H1 (cell line): ENCODE results near the gene EPRS1. TPM values are rescaled to one million over a fixed set of nuclear protein-coding genes. Genes with fewer than 3 reads are reported as not detected.

Source experiments
- CTCF ChIA-PET: fragments of 300-600 bp; sonication (Branson Sonifier 250); formaldehyde crosslinking; loops from one replicate; lab custom pipeline; 2021; ENCODE audit not compliant: partially characterized antibody; lab: Charles Lee
- POLR2A ChIA-PET: fragments of 300-600 bp; sonication (Branson Sonifier 250); formaldehyde crosslinking; loops from one replicate; lab custom pipeline; 2021; ENCODE audit warnings: inconsistent platforms; ENCODE audit not compliant: partially characterized antibody; lab: Charles Lee
- DNase-seq, 2 experiments: peaks; one replicate each; pipeline versions ENCODE4 v3.0.0 to v3.0.0-alpha.2; 2010 to 2022; ENCODE audit warnings: low spot score in 2 of 2, low read depth in 1 of 2, mixed read lengths in 1 of 2
- FAIRE-seq: peaks from 2 replicates; lab custom pipeline; 2011; peaks lifted over from hg19 to GRCh38; lab: Jason Lieb, UNC
- H2AFZ ChIP-seq: 2 replicates; pipeline ENCODE4 v1.8.1; 2012; ENCODE audit warnings: low read length, inconsistent platforms
- H2AK5ac ChIP-seq: 2 replicates; pipeline ENCODE4 v1.6.1; 2013; ENCODE audit warnings: low read depth, low read length
- H2BK120ac ChIP-seq: replicated peaks from 2 replicates; pipeline ENCODE3; 2013; ENCODE audit warnings: low read depth, low read length, inconsistent platforms
- H2BK12ac ChIP-seq: 2 replicates; pipeline ENCODE4 v1.6.1; 2013; ENCODE audit warnings: low read depth, low read length
- H2BK15ac ChIP-seq: 2 replicates; pipeline ENCODE4 v1.6.1; 2013; ENCODE audit warnings: low read length
- H2BK20ac ChIP-seq: 2 replicates; pipeline ENCODE4 v1.6.1; 2013; ENCODE audit warnings: low read length
- H2BK5ac ChIP-seq: 2 replicates; pipeline ENCODE4 v1.6.1; 2013; ENCODE audit warnings: low read depth, low read length
- H3K14ac ChIP-seq: 2 replicates; pipeline ENCODE4 v1.6.1; 2013; ENCODE audit warnings: inconsistent platforms; ENCODE audit not compliant: insufficient read length
- H3K18ac ChIP-seq: 2 replicates; pipeline ENCODE4 v1.6.1; 2013; ENCODE audit warnings: low read length; ENCODE audit errors: extremely low read depth
- H3K23ac ChIP-seq: 2 replicates; pipeline ENCODE4 v1.6.1; 2013; ENCODE audit warnings: inconsistent platforms; ENCODE audit not compliant: insufficient read length
- H3K23me2 ChIP-seq: 2 replicates; pipeline ENCODE4 v1.6.1; 2013; ENCODE audit warnings: low read depth, low read length
- H3K27ac ChIP-seq: 2 replicates; pipeline ENCODE4 v1.6.1; 2011; ENCODE audit warnings: low read depth, low read length, inconsistent platforms
- H3K27me3 ChIP-seq, 4 experiments: replicated peaks in 1 of 4; 1 replicate in 1 of 4; 2 replicates in 3 of 4; pipeline versions ENCODE4 v1.6.1 to v1.8.1; 2011 to 2013; ENCODE audit warnings: low read length in 3 of 4, mild to moderate bottlenecking in 3 of 4, inconsistent platforms in 2 of 4, mixed read lengths in 2 of 4, moderate library complexity in 1 of 4; ENCODE audit not compliant: control insufficient read depth in 3 of 4, insufficient read depth in 3 of 4; ENCODE audit errors: extremely low read depth in 1 of 4
- H3K36me3 ChIP-seq, 4 experiments: 2 replicates each; pipeline versions ENCODE4 v1.6.1 to v1.8.1; 2011 to 2013; ENCODE audit warnings: mild to moderate bottlenecking in 4 of 4, low read length in 3 of 4, moderate library complexity in 2 of 4, control low read depth in 1 of 4, inconsistent platforms in 1 of 4; ENCODE audit not compliant: insufficient read depth in 4 of 4, control insufficient read depth in 2 of 4
- H3K4ac ChIP-seq: replicated peaks from 2 replicates; pipeline ENCODE3; 2013; ENCODE audit warnings: low read length, low read depth, mixed read lengths, inconsistent platforms; ENCODE audit not compliant: insufficient read length
- H3K4me1 ChIP-seq, 4 experiments: replicated peaks in 1 of 4; 1 replicate in 1 of 4; 2 replicates in 3 of 4; pipeline versions ENCODE4 v1.6.1 to v1.8.1; 2011 to 2013; ENCODE audit warnings: low read length in 3 of 4, inconsistent platforms in 2 of 4, mixed read lengths in 1 of 4; ENCODE audit not compliant: insufficient read depth in 4 of 4, control insufficient read depth in 3 of 4
- H3K4me2 ChIP-seq, 2 experiments: 2 replicates each; pipeline versions ENCODE4 v1.6.1 to v1.8.1; 2011 to 2013; ENCODE audit warnings: low read depth in 2 of 2, low read length in 2 of 2, control low read depth in 1 of 2, inconsistent platforms in 1 of 2, mild to moderate bottlenecking in 1 of 2; ENCODE audit not compliant: insufficient read depth in 1 of 2
- H3K4me3 ChIP-seq, 4 experiments: fragments of 200-600, 300-600 bp in 1 of 4; sonication (generic), shearing (Covaris generic), sonication (Bioruptor Twin) in 1 of 4; 2 replicates each; pipeline versions ENCODE4 v1.5.1 to v1.8.1; 2011 to 2016; ENCODE audit warnings: low read length in 4 of 4, low read depth in 3 of 4, control low read depth in 2 of 4, inconsistent platforms in 2 of 4, mild to moderate bottlenecking in 2 of 4, mixed read lengths in 1 of 4, moderate library complexity in 1 of 4; ENCODE audit not compliant: insufficient read depth in 2 of 4; ENCODE audit errors: extremely low read depth in 1 of 4
- H3K56ac ChIP-seq: replicated peaks from 2 replicates; pipeline ENCODE3; 2013; ENCODE audit warnings: low read depth, mild to moderate bottlenecking, mixed read lengths, low read length, inconsistent platforms; ENCODE audit not compliant: insufficient read length
- H3K79me1 ChIP-seq: 2 replicates; pipeline ENCODE4 v1.6.1; 2013; ENCODE audit warnings: low read depth, low read length, control low read depth
- H3K79me2 ChIP-seq, 2 experiments: 2 replicates each; pipeline versions ENCODE4 v1.6.1 to v1.8.1; 2012 to 2013; ENCODE audit warnings: low read length in 2 of 2, mild to moderate bottlenecking in 2 of 2, inconsistent platforms in 1 of 2; ENCODE audit not compliant: insufficient read depth in 2 of 2, control insufficient read depth in 1 of 2
- H3K9ac ChIP-seq, 4 experiments: replicated peaks in 1 of 4; 1 replicate in 1 of 4; 2 replicates in 3 of 4; pipeline versions ENCODE4 v1.6.1 to v1.8.1; 2011 to 2013; ENCODE audit warnings: low read depth in 3 of 4, low read length in 3 of 4, control low read depth in 2 of 4, mild to moderate bottlenecking in 2 of 4, moderate library complexity in 2 of 4, inconsistent platforms in 1 of 4; ENCODE audit errors: extremely low read depth in 1 of 4
- H3K9me3 ChIP-seq, 2 experiments: 2 replicates each; pipeline versions ENCODE4 v1.6.1 to v1.8.1; 2012 to 2013; ENCODE audit warnings: mild to moderate bottlenecking in 2 of 2, moderate library complexity in 2 of 2, control low read depth in 1 of 2, inconsistent platforms in 1 of 2, low read depth in 1 of 2, low read length in 1 of 2, mixed read lengths in 1 of 2; ENCODE audit not compliant: insufficient read depth in 2 of 2
- H4K20me1 ChIP-seq, 2 experiments: replicated peaks in 1 of 2; 2 replicates each; pipeline versions ENCODE3 to v1.8.1; 2011 to 2013; ENCODE audit warnings: inconsistent platforms in 2 of 2, low read length in 2 of 2, mild to moderate bottlenecking in 1 of 2; ENCODE audit not compliant: insufficient read depth in 2 of 2, control insufficient read depth in 1 of 2
- H4K5ac ChIP-seq: 2 replicates; pipeline ENCODE4 v1.6.1; 2013; ENCODE audit warnings: low read length, low read depth, mixed read lengths, inconsistent platforms; ENCODE audit not compliant: insufficient read length
- H4K8ac ChIP-seq: 2 replicates; pipeline ENCODE4 v1.8.0; 2013; ENCODE audit warnings: mild to moderate bottlenecking, moderate library complexity, low read length, inconsistent platforms; ENCODE audit not compliant: insufficient read depth; ENCODE audit errors: extremely low read depth
- H4K91ac ChIP-seq: replicated peaks from 2 replicates; pipeline ENCODE3; 2013; ENCODE audit warnings: low read length, mixed read lengths, inconsistent platforms; ENCODE audit not compliant: insufficient read length
- WGBS, 2 experiments: shearing (Covaris generic) in 1 of 2; methylation state at CpG; one replicate each; pipeline versions ENCODE4 v1.1.6 to v1.1.7; 2013 to 2015; ENCODE audit warnings: low lambda C conversion rate in 2 of 2, mixed read lengths in 2 of 2, inconsistent platforms in 1 of 2, low coverage in 1 of 2, missing lambda C conversion rate in 1 of 2; ENCODE audit not compliant: insufficient replicate concordance in 2 of 2, insufficient coverage in 1 of 2, insufficient read length in 1 of 2; ENCODE audit errors: extremely low coverage in 1 of 2, missing lambda C conversion rate in 1 of 2; 5-methylcytosine and 5-hydroxymethylcytosine counted together
- polyA plus RNA-seq, 7 experiments: library from polyadenylated mRNA; depleted of rRNA in 3 of 7; stranded (reverse) in 5 of 7; unstranded in 2 of 7; fragments of >200 nt in 5 of 7; fragments of 200-250 nt in 2 of 7; gene quantifications; 1 replicate in 5 of 7; 2 replicates in 1 of 7; 4 replicates in 1 of 7; pipeline versions ENCODE4 v1.2.1 to v1.2.3, GENCODE V29; 2011 to 2013; ENCODE audit warnings: missing spikeins in 2 of 7, mixed read lengths in 2 of 7
- total RNA-seq: library from RNA; stranded (reverse); fragmentation: NEBNext Ultra II Directional; extraction: Animal tissue kit (Norgen Biotek cat#: 25700); gene quantifications from 2 replicates; pipeline ENCODE4 v1.2.1, GENCODE V29; 2021

EPRS1 gene
- total and polyA plus RNA-seq, 2 of the 8 experiments (the other 6 are each of a cell fraction or from before 2014, with no cell fraction given): 38.4 to 171 TPM

DNA sequence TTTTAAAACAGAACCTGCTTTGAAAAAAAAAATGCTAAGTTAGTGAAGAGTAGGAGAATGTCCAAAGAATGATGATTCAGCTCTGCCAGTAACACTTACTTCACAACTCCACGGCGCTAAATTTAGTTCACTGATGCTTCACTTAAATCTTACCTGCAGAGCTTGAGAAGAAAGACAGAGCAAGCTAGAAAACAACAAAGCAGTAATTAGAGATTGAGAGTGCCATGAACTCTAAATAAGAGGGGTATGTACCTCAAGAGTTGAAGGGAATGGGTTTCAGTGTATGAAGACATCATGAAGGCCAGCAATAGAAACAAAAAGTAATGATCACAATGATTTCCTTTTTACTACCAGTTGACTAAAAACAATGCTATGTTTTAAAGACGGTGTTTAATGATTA lies 32.8 kb downstream of the EPRS1 start:
- Histone ChIP-seq H3K36me3 (peaks cover 0 to 37% (median 21%) of the 10 kb centered on the region in 4 experiments; a peak in 5 of 8 replicates), H3K79me2 (no peaks in the 10 kb centered on the region), H4K20me1 (no peaks in the 10 kb centered on the region), H3K4me3 (no peak overlapping the region), H2BK120ac (no peak overlapping the region), H3K23ac (no peak overlapping the region), H3K4me2 (no peak overlapping the region), H4K8ac (no peak overlapping the region), H3K14ac (no peak overlapping the region), H2BK5ac (no peak overlapping the region), H2BK15ac (no peak overlapping the region), H3K4ac (no peak overlapping the region), H4K5ac (no peak overlapping the region), H2AFZ (no peak overlapping the region), H2BK20ac (no peak overlapping the region), H3K9ac (no peak overlapping the region), H3K27ac (no peak overlapping the region), H2AK5ac (no peak overlapping the region), H2BK12ac (no peak overlapping the region), H3K4me1 (no peaks in the 10 kb centered on the region), H3K18ac (no peak overlapping the region), H3K23me2 (no peaks in the 10 kb centered on the region), H4K91ac (no peak overlapping the region), H3K27me3 (no peaks in the 10 kb centered on the region), H3K9me3 (no peaks in the 10 kb centered on the region), H3K79me1 (no peaks in the 10 kb centered on the region), H3K56ac (no peak overlapping the region)
- 100% methylated on average over 3 of the region's 3 CpGs; no CpG with 5 or more reads in 1 of the 2 experiments for WGBS, 2 experiments
- FAIRE-seq (no peak), DNase-seq (no peak)
- ChIA-PET CTCF (interaction anchor here (1.1 to 3.4 kb wide), 4 partner anchors 15 to 29 kb away, joined by 3 to 21 read pairs (median 10); no protein-coding TSS in a partner anchor), POLR2A (no interaction called here)
